HEK293 (cell line): ENCODE data around the gene METTL3.

Source experiments
- GLI2 ChIP-seq: fragments of 450-650 bp; formaldehyde crosslinking; IDR thresholded peaks from 2 replicates; pipeline ENCODE4; 2017; ENCODE audit warnings: missing biosample characterization, missing genetic modification characterization, low read depth, borderline replicate concordance
- GLI4 ChIP-seq: fragments of 450-650 bp; formaldehyde crosslinking; IDR thresholded peaks from 2 replicates; pipeline ENCODE4 v1.5.1; 2016; ENCODE audit warnings: missing biosample characterization, missing genetic modification characterization
- HOXC10 ChIP-seq: sonication (generic); formaldehyde crosslinking; IDR thresholded peaks from 2 replicates; pipeline ENCODE4 v1.8.1; 2023; ENCODE audit warnings: mild to moderate bottlenecking, missing genetic modification reagents
- KLF8 ChIP-seq: fragments of 450-650 bp; formaldehyde crosslinking; IDR thresholded peaks from 2 replicates; pipeline ENCODE4 v1.5.1; 2016; ENCODE audit warnings: missing biosample characterization, missing genetic modification characterization
- KLF9 ChIP-seq: fragments of 450-650 bp; formaldehyde crosslinking; IDR thresholded peaks from 2 replicates; pipeline ENCODE4 v1.5.1; 2016; ENCODE audit warnings: missing biosample characterization, missing genetic modification characterization, low read depth
- PRDM2 ChIP-seq: fragments of 450-650 bp; formaldehyde crosslinking; IDR thresholded peaks from 2 replicates; pipeline ENCODE4 v1.5.1; 2016; ENCODE audit warnings: missing biosample characterization, missing genetic modification characterization, borderline replicate concordance
- ZBTB8A ChIP-seq: fragments of 450-650 bp; formaldehyde crosslinking; IDR thresholded peaks from 2 replicates; pipeline ENCODE4 v1.5.1; 2016; ENCODE audit warnings: missing biosample characterization, missing genetic modification characterization
- ZNF140 ChIP-seq: fragments of 450-650 bp; formaldehyde crosslinking; IDR thresholded peaks from 2 replicates; pipeline ENCODE4 v1.5.1; 2016; ENCODE audit warnings: missing biosample characterization, missing genetic modification characterization
- ZNF146 ChIP-seq: fragments of 450-650 bp; formaldehyde crosslinking; IDR thresholded peaks from 2 replicates; pipeline ENCODE4 v1.5.1; 2016; ENCODE audit warnings: missing biosample characterization, missing genetic modification characterization
- ZNF16 ChIP-seq: fragments of 450-650 bp; formaldehyde crosslinking; IDR thresholded peaks from 2 replicates; pipeline ENCODE4 v1.5.1; 2016; ENCODE audit warnings: low read depth, missing biosample characterization, missing genetic modification characterization
- ZNF169 ChIP-seq: fragments of 450-650 bp; formaldehyde crosslinking; IDR thresholded peaks from 2 replicates; pipeline ENCODE4 v1.5.1; 2016; ENCODE audit warnings: missing biosample characterization, missing genetic modification characterization
- ZNF175 ChIP-seq: fragments of 450-650 bp; formaldehyde crosslinking; IDR thresholded peaks from 2 replicates; pipeline ENCODE4 v1.5.1; 2016; ENCODE audit warnings: missing biosample characterization, missing genetic modification characterization
- ZNF18 ChIP-seq: fragments of 450-650 bp; formaldehyde crosslinking; IDR thresholded peaks from 2 replicates; pipeline ENCODE4 v1.5.1; 2016; ENCODE audit warnings: missing biosample characterization, missing genetic modification characterization
- ZNF2 ChIP-seq: fragments of 450-650 bp; formaldehyde crosslinking; IDR thresholded peaks from 2 replicates; pipeline ENCODE4 v1.5.1; 2016; ENCODE audit warnings: missing biosample characterization, missing genetic modification characterization
- ZNF214 ChIP-seq: fragments of 450-650 bp; formaldehyde crosslinking; IDR thresholded peaks from 2 replicates; pipeline ENCODE4 v1.5.1; 2017; ENCODE audit warnings: missing biosample characterization, mild to moderate bottlenecking, missing genetic modification characterization, borderline replicate concordance
- ZNF274 ChIP-seq, 2 experiments: fragments of 200-500 bp in 1 of 2; fragments of 450-650 bp in 1 of 2; sonication (Bioruptor generic) in 1 of 2; formaldehyde crosslinking in 1 of 2; IDR thresholded peaks; 2 replicates each; pipeline versions ENCODE4 v1.5.1 to v1.6.1; 2014 to 2016; ENCODE audit warnings: borderline replicate concordance in 1 of 2, inconsistent platforms in 1 of 2, low read length in 1 of 2, missing biosample characterization in 1 of 2, missing genetic modification characterization in 1 of 2
- ZNF335 ChIP-seq: fragments of 450-650 bp; formaldehyde crosslinking; conservative IDR thresholded peaks from 2 replicates; pipeline ENCODE4 v1.5.1; 2016; ENCODE audit warnings: missing biosample characterization, missing genetic modification characterization
- ZNF362 ChIP-seq: fragments of 450-650 bp; formaldehyde crosslinking; IDR thresholded peaks from 2 replicates; pipeline ENCODE4 v1.5.1; 2016; ENCODE audit warnings: missing biosample characterization, missing genetic modification characterization
- ZNF488 ChIP-seq: fragments of 450-650 bp; formaldehyde crosslinking; IDR thresholded peaks from 2 replicates; pipeline ENCODE4 v1.5.1; 2016; ENCODE audit warnings: missing biosample characterization, missing genetic modification characterization
- ZNF501 ChIP-seq: fragments of 450-650 bp; formaldehyde crosslinking; IDR thresholded peaks from 2 replicates; pipeline ENCODE4 v1.5.1; 2016; ENCODE audit warnings: missing biosample characterization, missing genetic modification characterization
- ZNF510 ChIP-seq: fragments of 450-650 bp; formaldehyde crosslinking; IDR thresholded peaks from 2 replicates; pipeline ENCODE4 v1.5.1; 2018; ENCODE audit warnings: mild to moderate bottlenecking, missing genetic modification characterization, missing biosample characterization; ENCODE audit not compliant: insufficient replicate concordance
- ZNF544 ChIP-seq: fragments of 450-650 bp; formaldehyde crosslinking; IDR thresholded peaks from 2 replicates; pipeline ENCODE4 v1.5.0; 2017; ENCODE audit warnings: missing biosample characterization, missing genetic modification characterization
- ZNF549 ChIP-seq: fragments of 450-650 bp; IDR thresholded peaks from 2 replicates; pipeline ENCODE4 v1.5.1; 2018; ENCODE audit warnings: missing biosample characterization, missing genetic modification characterization, mild to moderate bottlenecking, inconsistent platforms, moderate library complexity
- ZNF585B ChIP-seq: fragments of 450-650 bp; formaldehyde crosslinking; IDR thresholded peaks from 2 replicates; pipeline ENCODE4 v1.5.1; 2016; ENCODE audit warnings: missing biosample characterization, missing genetic modification characterization
- ZNF654 ChIP-seq: fragments of 450-650 bp; formaldehyde crosslinking; IDR thresholded peaks from 2 replicates; pipeline ENCODE4 v1.5.1; 2016; ENCODE audit warnings: low read depth, missing biosample characterization, missing genetic modification characterization
- ZNF658 ChIP-seq: fragments of 450-650 bp; formaldehyde crosslinking; IDR thresholded peaks from 2 replicates; pipeline ENCODE4; 2016; ENCODE audit warnings: missing biosample characterization, missing genetic modification characterization
- ZNF747 ChIP-seq: fragments of 450-650 bp; formaldehyde crosslinking; IDR thresholded peaks from 2 replicates; pipeline ENCODE4 v1.5.1; 2016; ENCODE audit warnings: missing biosample characterization, missing genetic modification characterization
- ZNF777 ChIP-seq: fragments of 450-650 bp; formaldehyde crosslinking; IDR thresholded peaks from 2 replicates; pipeline ENCODE4 v1.5.1; 2017; ENCODE audit warnings: missing biosample characterization, missing genetic modification characterization, borderline replicate concordance
- ZNF843 ChIP-seq: fragments of 450-650 bp; formaldehyde crosslinking; IDR thresholded peaks from 2 replicates; pipeline ENCODE4 v1.5.1; 2016; ENCODE audit warnings: missing biosample characterization, missing genetic modification characterization
- ZSCAN16 ChIP-seq: fragments of 450-650 bp; formaldehyde crosslinking; IDR thresholded peaks from 2 replicates; pipeline ENCODE4 v1.5.1; 2016; ENCODE audit warnings: missing biosample characterization, missing genetic modification characterization

The METTL3 gene

GRCh38 chr14:21476925-21477681, 34.0 kb downstream of the METTL3 start, which contains the start of the genes RAB2B and TOX4 (continued):
- no peak for TF ChIP-seq PRDM2 (tag by site-specific recombination)
- no peak for TF ChIP-seq ZNF169 (tag by site-specific recombination)
- TF ChIP-seq ZNF654 = no peak
- TF ChIP-seq ZNF510 = no peak
- no peak for TF ChIP-seq ZNF214 (tag by site-specific recombination)
- TF ChIP-seq ZNF585B (tag by site-specific recombination) = no peak
- no peak for TF ChIP-seq ZNF274 (IDR thresholded peaks at IDR 0.05; ENCODE audit: low read length)
- TF ChIP-seq ZNF274 (tag by site-specific recombination; IDR thresholded peaks at IDR 0.05; ENCODE audit: borderline replicate concordance) = no peak
- no peak for TF ChIP-seq ZNF777 (tag by site-specific recombination)
- no peak for TF ChIP-seq ZNF175
- TF ChIP-seq ZNF140 (tag by site-specific recombination) = no peak
- peak; percentile 72; the same call in 1 of the 2 replicates for TF ChIP-seq ZNF2 (tag by site-specific recombination)
- no peak for TF ChIP-seq KLF9 (tag by site-specific recombination)
- TF ChIP-seq ZNF335 = peak; percentile 53; the same call in 1 of the 2 replicates
- no peak for TF ChIP-seq ZNF501 (tag by site-specific recombination)
- no peak; the same call in 1 of the 2 replicates for TF ChIP-seq GLI4
- TF ChIP-seq GLI2 (tag by site-specific recombination) = no peak
- no peak; the same call in 1 of the 2 replicates for TF ChIP-seq ZNF146
- TF ChIP-seq ZNF843 (tag by site-specific recombination) = no peak
- no peak for TF ChIP-seq ZSCAN16 (tag by site-specific recombination)
- no peak for TF ChIP-seq ZNF16 (tag by site-specific recombination)
- TF ChIP-seq ZNF747 (tag by site-specific recombination) = no peak
- no peak for TF ChIP-seq ZNF488
- TF ChIP-seq ZNF362 (tag by site-specific recombination) = no peak
- TF ChIP-seq ZNF658 (tag by site-specific recombination) = no peak
- peak; percentile 99 for TF ChIP-seq ZNF18 (tag by site-specific recombination)
- no peak for TF ChIP-seq ZNF549
- no peak for TF ChIP-seq HOXC10 (CRISPR knock-in tag)
- TF ChIP-seq ZNF544 (tag by site-specific recombination) = no peak
- TF ChIP-seq ZBTB8A (tag by site-specific recombination) = peak; percentile 43
- TF ChIP-seq KLF8 (tag by site-specific recombination) = peak; percentile 89
